Adipose tissue (tissue), 3 donors: ENCODE data around the gene PNPLA1. TPM values are rescaled to one million over a fixed set of nuclear protein-coding genes. Genes with fewer than 3 reads are reported as not detected.
"Not testable (repeated sequence)": the region's sequence is repeated elsewhere in the genome, so short reads cannot be mapped to it uniquely, and the experiment has no call there.

Experiments used
- H3K27ac ChIP-seq: one replicate; pipeline ENCODE4 v1.5.1; 2013; ENCODE audit warnings: low read depth, low read length
- WGBS, 3 donors: extraction: QIAGEN DNeasy Blood & Tissue Kit; methylation state at CpG; one replicate each; pipeline ENCODE4 v1.1.7; 2013; 5-methylcytosine and 5-hydroxymethylcytosine counted together
- polyA plus RNA-seq, 3 donors: library from polyadenylated mRNA; stranded (reverse); fragments of 200-250 nt; gene quantifications; one replicate each; pipeline ENCODE4 v1.2.3, GENCODE V29; 2013
- donor health status: healthy with polysubstance abuse.
- donor health status: Bipolar disorder and iron deficiency.
- donor health status: healthy.

Gene PNPLA1
- polyA plus RNA-seq, 3 donors = 0.02 to 0.22 (median 0.15) TPM

- WGBS, 3 donors = 46 to 57% (median 54%) methylated on average over 6 of the region's 6 CpGs
- H3K27ac ChIP-seq = no peak overlapping the region
These were observed 57.5 kb downstream of the PNPLA1 start for GRCh38 chr6:36327226-36327918.

GRCh38 chr6:36327919-36328236 lies 58.0 kb downstream of the PNPLA1 start:
- no peak overlapping the region for H3K27ac ChIP-seq

GRCh38 chr6:36328600-36328999 lies 58.7 kb downstream of the PNPLA1 start:
- WGBS, 3 donors = 86 to 95% (median 91%) methylated on average over 7 of the region's 7 CpGs
- no peak overlapping the region for H3K27ac ChIP-seq

- no peak overlapping the region for H3K27ac ChIP-seq
- 57 to 73% (median 63%) methylated on average over 14 of the region's 14 CpGs for WGBS, 3 donors
These were observed 60.0 kb downstream of the PNPLA1 start for GRCh38 chr6:36329798-36330291.

GRCh38 chr6:36330366-36330765 lies 60.5 kb downstream of the PNPLA1 start:
- WGBS, 3 donors = 90 to 93% (median 91%) methylated on average over 14 of the region's 14 CpGs
- no peak overlapping the region for H3K27ac ChIP-seq

GRCh38 chr6:36331381-36331780 lies 61.5 kb downstream of the PNPLA1 start:
- WGBS, 3 donors = 91 to 94% (median 93%) methylated on average over 6 of the region's 6 CpGs
- no peak overlapping the region for H3K27ac ChIP-seq

GRCh38 chr6:36333171-36333895 lies 63.5 kb downstream of the PNPLA1 start:
- 44 to 63% (median 62%) methylated on average over 8 of the region's 8 CpGs for WGBS, 3 donors
- no peak overlapping the region for H3K27ac ChIP-seq

- WGBS, 3 donors = 27 to 70% (median 29%) methylated on average over 20 of the region's 20 CpGs
These were observed 64.3 kb downstream of the PNPLA1 start for GRCh38 chr6:36333931-36334725.

GRCh38 chr6:36334832-36335459 lies 65.1 kb downstream of the PNPLA1 start:
- H3K27ac ChIP-seq = no peak overlapping the region

More at GRCh38 chr6:36333931-36334725, 64.3 kb downstream of the PNPLA1 start:
- no peak overlapping the region for H3K27ac ChIP-seq

GRCh38 chr6:36335465-36336207 lies 65.8 kb downstream of the PNPLA1 start:
- 76 to 92% (median 80%) methylated on average over 14 of the region's 14 CpGs for WGBS, 3 donors
- H3K27ac ChIP-seq = no peak overlapping the region

More at GRCh38 chr6:36334832-36335459, 65.1 kb downstream of the PNPLA1 start:
- 41 to 75% (median 72%) methylated on average over 14 of the region's 14 CpGs for whole genome bisulfite sequencing, 3 donors

- 81 to 92% (median 90%) methylated on average over 5 of the region's 5 CpGs for whole genome bisulfite sequencing, 3 donors
- H3K27ac ChIP-seq = no peak overlapping the region
These were observed 66.4 kb downstream of the PNPLA1 start for GRCh38 chr6:36336208-36336710.

- no peak within 1 kb of the TSS for H3K27ac ChIP-seq
- 66 to 70% (median 68%) methylated on average over 3 of the region's 3 CpGs for WGBS, 3 donors
These were observed 67.0 kb downstream of the PNPLA1 start, which contains the start of gene BNIP5 for GRCh38 chr6:36336779-36337241. Gene BNIP5 (minus strand): TSS chr6:36336888. CDS start chr6:36330690, 6,198 bp downstream.

- 89 to 100% (median 97%) methylated on average over 1 of the region's 1 CpG for WGBS, 3 donors
- H3K27ac ChIP-seq = no peak overlapping the region
These were observed 68.0 kb downstream of the PNPLA1 start for GRCh38 chr6:36337814-36338213.

GRCh38 chr6:36338223-36338622 lies 68.4 kb downstream of the PNPLA1 start:
- whole genome bisulfite sequencing, 3 donors = 65 to 100% (median 92%) methylated on average over 1 of the region's 1 CpG

GRCh38 chr6:36339146-36339545 lies 69.3 kb downstream of the PNPLA1 start:
- H3K27ac ChIP-seq = no peak overlapping the region
- 79 to 86% (median 86%) methylated on average over 12 of the region's 12 CpGs for WGBS, 3 donors

More at GRCh38 chr6:36338223-36338622, 68.4 kb downstream of the PNPLA1 start:
- not testable (repeated sequence) for H3K27ac ChIP-seq

GRCh38 chr6:36340306-36340617 lies 70.4 kb downstream of the PNPLA1 start:
- WGBS, 3 donors = 48 to 64% (median 59%) methylated on average over 12 of the region's 12 CpGs
- no peak overlapping the region for H3K27ac ChIP-seq

- no peak overlapping the region for H3K27ac ChIP-seq
- 19 to 24% (median 21%) methylated on average over 36 of the region's 36 CpGs for WGBS, 3 donors
These were observed 71.0 kb downstream of the PNPLA1 start for GRCh38 chr6:36340618-36341454.
